ENCODE measurements around the gene STAP1.

DNA sequence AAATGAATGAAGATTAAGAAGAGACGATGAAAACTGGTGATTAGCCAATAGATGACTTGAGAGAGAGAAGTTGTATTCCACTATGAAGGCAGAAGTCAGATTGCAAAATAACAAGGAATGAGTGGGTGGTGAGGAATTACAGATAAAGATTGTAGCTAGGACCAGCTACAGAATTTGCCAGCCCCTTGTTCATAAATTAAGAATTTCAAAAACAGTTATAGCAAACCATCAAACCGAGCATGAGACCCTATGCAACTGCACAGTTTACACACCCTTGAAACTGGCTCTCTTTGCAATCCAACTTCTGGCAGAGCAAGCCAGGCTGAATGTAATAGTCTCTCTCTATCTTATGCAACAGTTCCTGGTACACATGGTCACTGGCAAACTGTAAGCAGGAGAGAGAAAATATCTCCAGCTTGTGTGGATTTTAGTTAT, 35.2 kb downstream of the STAP1 start:
- TF ChIP-seq POLR2A (IDR thresholded peaks at IDR 0.05; ENCODE audit: low read length) = no peak
- TF ChIP-seq GATA1 (IDR thresholded peaks at IDR 0.05; ENCODE audit: low read depth, low read length) = no peak

Measured in erythroblast (primary cell).